ENCODE data around the gene FEZ2. TPM values are rescaled to one million over a fixed set of nuclear protein-coding genes. Genes with fewer than 3 reads are reported as not detected.

FEZ2 gene, protein sequence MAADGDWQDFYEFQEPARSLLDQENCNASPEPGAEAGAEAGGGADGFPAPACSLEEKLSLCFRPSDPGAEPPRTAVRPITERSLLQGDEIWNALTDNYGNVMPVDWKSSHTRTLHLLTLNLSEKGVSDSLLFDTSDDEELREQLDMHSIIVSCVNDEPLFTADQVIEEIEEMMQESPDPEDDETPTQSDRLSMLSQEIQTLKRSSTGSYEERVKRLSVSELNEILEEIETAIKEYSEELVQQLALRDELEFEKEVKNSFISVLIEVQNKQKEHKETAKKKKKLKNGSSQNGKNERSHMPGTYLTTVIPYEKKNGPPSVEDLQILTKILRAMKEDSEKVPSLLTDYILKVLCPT
- total RNA-seq, result 61.5 and 74.3 TPM in 2 replicates

GRCh38 chr2:36597532-36598377, at the start of gene FEZ2:
FEZ2 (minus strand) TSS chr2:36598168; CDS start chr2:36598142, 26 bp downstream.

Other genes starting within 250 kb of the FEZ2 start
- 278 and 361 TPM in 2 replicates for gene CRIM1, start 242.4 kb downstream of the FEZ2 start, total RNA-seq
- 0.30 TPM in 1 of 2 replicates, not detected in the other for gene VIT, start 98.5 kb upstream of the FEZ2 start, total RNA-seq